ENCODE results near the gene MET. TPM values are rescaled to one million over a fixed set of nuclear protein-coding genes. Genes with fewer than 3 reads are reported as not detected.
"Not testable (repeated sequence)": the region's sequence is repeated elsewhere in the genome, so short reads cannot be mapped to it uniquely, and the experiment has no call there.

Gene MET
- total and polyA plus RNA-seq, 10 of the 15 experiments (the other 5 are each of a cell fraction or from before 2014, with no cell fraction given), result 0.01 to 0.21 TPM; not detected in 8

DNA sequence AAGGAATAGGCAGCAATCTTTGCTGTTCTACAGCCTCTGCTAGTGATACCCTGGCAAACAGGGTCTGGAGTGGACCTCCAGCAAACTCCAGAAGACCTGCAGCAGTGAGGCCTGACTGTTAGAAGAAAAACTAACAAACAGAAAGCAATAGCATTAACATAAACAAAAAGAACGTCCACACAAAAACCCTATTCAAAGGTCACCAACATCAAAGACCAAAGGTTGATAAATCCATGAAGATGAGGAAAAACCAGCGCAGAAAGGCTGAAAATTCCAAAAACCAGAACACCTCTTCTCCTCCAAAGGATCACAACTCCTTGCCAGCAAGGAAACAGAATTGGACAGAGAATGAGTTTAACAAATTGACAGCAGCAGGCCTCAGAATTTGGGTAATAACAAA lies 71.8 kb downstream of the MET start:
- BruUV-seq (replicated peaks); H2AFZ ChIP-seq (ENCODE audit: control insufficient read depth, low read depth, low read length); H3K27ac ChIP-seq (ENCODE audit: control insufficient read depth, insufficient read depth); H3K4me2 ChIP-seq (ENCODE audit: control insufficient read depth, insufficient read depth); H3K4me1 ChIP-seq (ENCODE audit: control insufficient read depth, insufficient read depth, low read length); in situ Hi-C loops (cut with MboI); POLR2A ChIA-PET; ATAC-seq; H3K27me3 ChIP-seq (replicated peaks in 1 of 2; ENCODE audit: control insufficient read depth in 2 of 2, insufficient read depth in 2 of 2, low read length in 1 of 2); H3K9ac ChIP-seq (ENCODE audit: control insufficient read depth, insufficient read depth, low read length); H3K79me2 ChIP-seq (ENCODE audit: control insufficient read depth, insufficient read depth, low read length); DNase-seq (ENCODE audit: low read depth, low spot score); SMC1A ChIA-PET (ENCODE audit: uncharacterized antibody, unreplicated experiment); RAD21 ChIA-PET (ENCODE audit: unreplicated experiment); intact Hi-C loops (cut with micrococcal nuclease; ENCODE audit: unreplicated experiment); FAIRE-seq; H4K20me1 ChIP-seq (ENCODE audit: control insufficient read depth, insufficient read depth); CTCF ChIA-PET; H3K9me3 ChIP-seq (replicated peaks; ENCODE audit: control insufficient read depth, insufficient read depth, low read length); H3K36me3 ChIP-seq (ENCODE audit: control insufficient read depth in 2 of 2, insufficient read depth in 2 of 2, low read length in 1 of 2); H3K4me3 ChIP-seq: not testable (repeated sequence)
- 25% methylated on average over 2 of the region's 2 CpGs for WGBS (ENCODE audit: insufficient coverage, insufficient replicate concordance, low lambda C conversion rate, missing lambda C conversion rate)

- intact Hi-C loops (cut with micrococcal nuclease; ENCODE audit: unreplicated experiment); POLR2A ChIA-PET; H3K27ac ChIP-seq (ENCODE audit: control insufficient read depth, insufficient read depth); H3K9me3 ChIP-seq (replicated peaks; ENCODE audit: control insufficient read depth, insufficient read depth, low read length); H2AFZ ChIP-seq (ENCODE audit: control insufficient read depth, low read depth, low read length); H3K4me1 ChIP-seq (ENCODE audit: control insufficient read depth, insufficient read depth, low read length); H3K4me3 ChIP-seq; H3K79me2 ChIP-seq (ENCODE audit: control insufficient read depth, insufficient read depth, low read length); in situ Hi-C loops (cut with MboI); H3K36me3 ChIP-seq (ENCODE audit: control insufficient read depth in 2 of 2, insufficient read depth in 2 of 2, low read length in 1 of 2); FAIRE-seq; ATAC-seq; DNase-seq (ENCODE audit: low read depth, low spot score); SMC1A ChIA-PET (ENCODE audit: uncharacterized antibody, unreplicated experiment); H4K20me1 ChIP-seq (ENCODE audit: control insufficient read depth, insufficient read depth); RAD21 ChIA-PET (ENCODE audit: unreplicated experiment); H3K27me3 ChIP-seq (replicated peaks in 1 of 2; ENCODE audit: control insufficient read depth in 2 of 2, insufficient read depth in 2 of 2, low read length in 1 of 2); H3K9ac ChIP-seq (ENCODE audit: control insufficient read depth, insufficient read depth, low read length); BruUV-seq (replicated peaks); H3K4me2 ChIP-seq (ENCODE audit: control insufficient read depth, insufficient read depth): not testable (repeated sequence)
- CTCF ChIA-PET, result interaction anchor here (0.8 kb wide), 1 partner anchor 75 kb away, joined by 3 read pairs; no protein-coding TSS in a partner anchor
- 20% methylated on average over 1 of the region's 5 CpGs for WGBS (ENCODE audit: insufficient coverage, insufficient replicate concordance, low lambda C conversion rate, missing lambda C conversion rate)
Observed at GRCh38 chr7:116746388-116746787, 74.4 kb downstream of the MET start.

DNA sequence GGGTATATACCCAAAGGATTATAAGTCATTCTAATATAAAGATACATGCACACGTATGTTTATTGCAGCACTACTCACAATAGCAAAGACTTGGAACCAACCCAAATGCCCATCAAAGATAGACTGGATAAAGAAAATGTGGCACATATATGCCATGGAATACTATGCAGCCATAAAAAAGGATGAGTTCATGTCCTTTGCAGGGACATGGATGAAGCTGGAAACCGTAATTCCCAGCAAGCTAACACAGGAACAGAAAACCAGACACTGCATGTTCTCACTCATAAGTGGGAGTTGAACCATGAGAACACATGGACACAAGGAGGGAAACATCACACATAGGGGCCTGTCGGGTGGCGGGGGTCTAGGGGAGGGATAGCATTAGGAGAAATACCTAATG lies 79.1 kb downstream of the MET start:
- H3K27me3 ChIP-seq (replicated peaks in 1 of 2; ENCODE audit: control insufficient read depth in 2 of 2, insufficient read depth in 2 of 2, low read length in 1 of 2); H3K36me3 ChIP-seq (ENCODE audit: control insufficient read depth in 2 of 2, insufficient read depth in 2 of 2, low read length in 1 of 2); H3K27ac ChIP-seq (ENCODE audit: control insufficient read depth, insufficient read depth); H3K79me2 ChIP-seq (ENCODE audit: control insufficient read depth, insufficient read depth, low read length); ATAC-seq; H3K4me1 ChIP-seq (ENCODE audit: control insufficient read depth, insufficient read depth, low read length); H2AFZ ChIP-seq (ENCODE audit: control insufficient read depth, low read depth, low read length); H4K20me1 ChIP-seq (ENCODE audit: control insufficient read depth, insufficient read depth); H3K4me2 ChIP-seq (ENCODE audit: control insufficient read depth, insufficient read depth); H3K4me3 ChIP-seq; BruUV-seq (replicated peaks); DNase-seq (ENCODE audit: low read depth, low spot score); POLR2A ChIA-PET; in situ Hi-C loops (cut with MboI); CTCF ChIA-PET; intact Hi-C loops (cut with micrococcal nuclease; ENCODE audit: unreplicated experiment); RAD21 ChIA-PET (ENCODE audit: unreplicated experiment); SMC1A ChIA-PET (ENCODE audit: uncharacterized antibody, unreplicated experiment); H3K9me3 ChIP-seq (replicated peaks; ENCODE audit: control insufficient read depth, insufficient read depth, low read length); H3K9ac ChIP-seq (ENCODE audit: control insufficient read depth, insufficient read depth, low read length); FAIRE-seq: not testable (repeated sequence)
- 63% methylated on average over 4 of the region's 4 CpGs for WGBS (ENCODE audit: insufficient coverage, insufficient replicate concordance, low lambda C conversion rate, missing lambda C conversion rate)
